HG03103 (cell line): ENCODE results near the gene CLDN8.

Experiments used
- ATAC-seq: cut with Tn5 transposase; IDR thresholded peaks from one replicate; pipeline ENCODE4 v1.9.1; 2021; ENCODE audit warnings: low read depth; ENCODE audit not compliant: unreplicated experiment

The CLDN8 gene

GRCh38 chr21:30216041-30216723 lies at the start of gene CLDN8:
Gene CLDN8 (minus strand): TSS chr21:30216097. CDS start chr21:30215925, 172 bp downstream.
- ATAC-seq, result no peak

GRCh38 chr21:30257773-30258172 lies 41.9 kb upstream of the CLDN8 start:
- no peak for ATAC-seq

- no peak for ATAC-seq
These were observed 40.2 kb upstream of the CLDN8 start for GRCh38 chr21:30256100-30256499.

GRCh38 chr21:30255679-30256078 lies 39.8 kb upstream of the CLDN8 start:
- ATAC-seq, result no peak

- no peak for ATAC-seq
These were observed 35.9 kb upstream of the CLDN8 start for GRCh38 chr21:30251781-30252180.

GRCh38 chr21:30249936-30250335 lies 34.0 kb upstream of the CLDN8 start:
- no peak for ATAC-seq

- no peak for ATAC-seq
These were observed 32.9 kb upstream of the CLDN8 start for GRCh38 chr21:30248844-30249243.

GRCh38 chr21:30245061-30245460 lies 29.2 kb upstream of the CLDN8 start:
- no peak for ATAC-seq

GRCh38 chr21:30243691-30244090 lies 27.8 kb upstream of the CLDN8 start:
- ATAC-seq, result no peak

- ATAC-seq, result no peak
These were observed 24.8 kb upstream of the CLDN8 start for GRCh38 chr21:30240661-30241060.

GRCh38 chr21:30238168-30238567 lies 22.3 kb upstream of the CLDN8 start:
- no peak for ATAC-seq

- no peak for ATAC-seq
These were observed 18.7 kb upstream of the CLDN8 start for GRCh38 chr21:30234643-30235042.

GRCh38 chr21:30234050-30234449 lies 18.2 kb upstream of the CLDN8 start:
- no peak for ATAC-seq

- ATAC-seq, result no peak
These were observed 17.5 kb upstream of the CLDN8 start for GRCh38 chr21:30233228-30234020.

GRCh38 chr21:30232011-30232410 lies 16.1 kb upstream of the CLDN8 start:
- ATAC-seq, result no peak

GRCh38 chr21:30227633-30228404 lies 11.9 kb upstream of the CLDN8 start:
- ATAC-seq, result no peak

- ATAC-seq, result no peak
These were observed 11.2 kb upstream of the CLDN8 start for GRCh38 chr21:30227128-30227527.

- ATAC-seq, result no peak
These were observed 7.7 kb upstream of the CLDN8 start for GRCh38 chr21:30223596-30223995.

GRCh38 chr21:30222724-30223123 lies 6.8 kb upstream of the CLDN8 start:
- no peak for ATAC-seq

GRCh38 chr21:30211071-30211470 lies 4.8 kb downstream of the CLDN8 start:
- ATAC-seq, result no peak

- no peak for ATAC-seq
These were observed 6.3 kb downstream of the CLDN8 start for GRCh38 chr21:30209601-30210000.
